GM21723 (cell line): ENCODE results near the gene MYMK.

Experiments
- ATAC-seq: cut with Tn5 transposase; IDR thresholded peaks from one replicate; pipeline ENCODE4 v1.9.1; 2021; ENCODE audit warnings: mild to moderate bottlenecking, moderate library complexity; ENCODE audit not compliant: unreplicated experiment

MYMK gene

DNA sequence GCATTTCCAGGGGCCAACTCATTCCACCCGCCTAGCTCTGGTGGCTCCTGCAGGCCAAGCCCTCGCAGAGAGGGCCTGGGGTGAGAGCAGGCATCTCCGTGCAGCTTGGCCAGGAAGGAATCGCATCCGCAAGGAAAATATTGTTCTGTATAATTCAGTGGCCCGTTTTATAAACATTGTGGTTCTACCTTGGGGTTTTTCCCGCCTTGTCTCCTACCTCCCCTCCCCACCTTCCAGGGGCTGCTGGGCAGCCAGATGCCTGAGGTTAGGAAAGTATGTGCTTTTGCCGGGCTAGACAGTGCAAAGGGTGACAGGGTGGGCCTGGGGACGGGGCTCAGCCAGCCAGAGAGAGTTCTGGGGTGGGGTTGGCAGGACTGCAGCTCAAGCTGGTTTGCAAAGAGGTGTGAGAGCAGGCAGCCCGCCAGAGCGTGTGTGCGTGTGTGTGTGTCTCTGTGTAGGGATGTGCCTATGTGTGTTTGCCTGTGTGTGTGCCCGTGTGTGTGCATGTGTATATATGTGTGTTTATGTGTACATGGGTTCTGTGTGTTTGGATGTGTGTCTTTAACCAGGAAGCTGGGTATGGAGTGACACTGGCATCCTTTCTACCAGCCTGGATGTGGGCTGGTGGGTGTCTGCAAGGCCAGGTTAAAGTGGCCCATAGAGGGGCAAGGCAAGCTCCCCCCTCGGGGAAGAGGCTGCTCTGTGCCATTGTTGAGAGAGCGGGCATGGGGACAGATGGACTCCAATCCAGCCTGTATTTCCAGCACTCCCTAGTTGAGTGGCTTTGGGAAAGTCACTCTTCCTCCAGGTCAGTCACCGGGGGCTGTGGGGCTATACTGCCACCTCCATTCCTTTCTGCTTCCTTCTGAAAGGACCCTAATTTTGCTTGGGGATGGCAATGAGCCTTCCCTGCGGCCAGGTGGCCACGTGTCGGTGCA lies 35.2 kb downstream of the MYMK start:
- ATAC-seq, result no peak

DNA sequence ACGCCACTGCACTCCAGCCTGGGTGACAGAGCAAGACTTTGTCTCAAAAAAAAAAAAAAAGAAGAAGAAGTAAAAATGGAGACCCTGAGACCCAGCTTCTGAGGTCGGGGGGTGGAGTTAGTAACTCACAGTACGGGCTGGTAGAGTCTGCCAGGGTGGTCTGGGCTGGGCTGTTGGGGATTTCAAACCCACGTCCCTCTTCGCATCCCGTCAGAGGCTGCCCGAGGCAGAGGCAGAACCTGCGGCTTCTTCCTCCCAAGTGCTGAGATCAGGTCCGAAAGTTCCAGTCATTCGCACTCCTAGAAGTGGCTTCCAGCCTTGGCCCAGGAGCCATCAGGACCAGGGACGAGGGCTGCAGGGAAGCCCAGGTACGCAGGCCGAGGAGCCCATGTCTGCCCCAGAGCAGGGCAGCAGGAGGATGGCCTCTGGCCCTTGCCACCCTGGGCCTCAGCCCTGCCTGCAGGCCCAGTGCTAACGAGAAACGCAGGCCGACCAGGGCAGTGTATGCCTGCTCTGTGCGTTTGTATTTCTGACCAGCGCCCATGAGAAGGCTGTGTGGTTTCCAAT lies 36.0 kb downstream of the MYMK start:
- no peak for ATAC-seq

DNA sequence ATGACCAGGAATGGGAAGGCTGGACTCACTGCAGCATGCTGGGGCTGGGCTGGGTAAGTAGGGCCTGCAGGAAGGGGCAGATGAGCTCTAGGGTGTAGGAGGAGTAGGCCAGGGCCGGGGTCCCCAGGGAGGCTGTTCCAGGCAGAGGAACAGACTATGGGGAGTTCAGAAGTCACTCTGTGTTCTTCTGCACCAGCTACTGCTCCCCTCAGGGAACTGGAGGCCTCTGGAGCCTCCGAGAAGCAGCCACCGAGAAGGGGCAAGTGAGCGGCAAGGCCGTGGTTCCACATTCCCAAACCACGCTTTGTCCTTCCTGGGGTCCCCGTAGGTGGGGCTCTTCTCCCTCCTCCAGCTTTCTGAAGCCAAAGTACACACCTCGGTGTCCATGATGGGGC lies 37.4 kb downstream of the MYMK start:
- ATAC-seq, result no peak

DNA sequence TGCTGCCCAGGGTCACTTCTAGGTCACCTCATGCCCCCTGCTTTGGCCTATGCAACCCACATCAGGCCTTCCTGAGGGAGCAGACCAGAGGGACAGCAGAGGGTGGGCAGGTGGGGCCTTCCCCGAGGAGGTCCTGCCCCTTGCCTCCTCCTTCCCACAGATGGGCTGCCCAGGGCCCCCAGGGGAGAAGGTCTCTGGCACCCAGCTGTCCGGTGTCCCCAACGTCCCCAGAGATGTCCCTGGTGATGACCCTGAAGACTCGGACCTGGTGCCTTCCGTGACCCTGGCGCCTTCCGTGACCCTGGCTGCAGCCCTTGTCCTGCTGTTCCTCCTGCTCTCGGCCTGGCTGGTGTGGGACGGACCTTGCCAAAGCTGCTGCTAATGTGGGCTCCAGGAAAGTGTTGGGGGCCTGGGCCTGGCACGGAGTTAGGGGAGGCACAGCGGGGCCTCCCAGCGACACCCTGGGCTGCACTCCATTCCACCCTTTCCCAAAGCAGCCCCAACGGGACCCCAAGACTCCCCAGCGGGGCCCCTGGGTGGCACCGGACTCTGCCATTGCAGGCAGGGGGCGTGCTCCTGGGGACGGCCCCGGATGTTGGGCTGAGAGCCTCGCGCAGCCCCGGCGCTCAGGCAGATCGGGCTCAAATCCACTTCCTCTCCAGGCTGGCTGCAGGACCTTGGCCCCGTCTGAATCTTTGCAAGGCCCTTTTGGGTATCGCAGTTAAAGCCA lies 39.1 kb downstream of the MYMK start:
- no peak for ATAC-seq

DNA sequence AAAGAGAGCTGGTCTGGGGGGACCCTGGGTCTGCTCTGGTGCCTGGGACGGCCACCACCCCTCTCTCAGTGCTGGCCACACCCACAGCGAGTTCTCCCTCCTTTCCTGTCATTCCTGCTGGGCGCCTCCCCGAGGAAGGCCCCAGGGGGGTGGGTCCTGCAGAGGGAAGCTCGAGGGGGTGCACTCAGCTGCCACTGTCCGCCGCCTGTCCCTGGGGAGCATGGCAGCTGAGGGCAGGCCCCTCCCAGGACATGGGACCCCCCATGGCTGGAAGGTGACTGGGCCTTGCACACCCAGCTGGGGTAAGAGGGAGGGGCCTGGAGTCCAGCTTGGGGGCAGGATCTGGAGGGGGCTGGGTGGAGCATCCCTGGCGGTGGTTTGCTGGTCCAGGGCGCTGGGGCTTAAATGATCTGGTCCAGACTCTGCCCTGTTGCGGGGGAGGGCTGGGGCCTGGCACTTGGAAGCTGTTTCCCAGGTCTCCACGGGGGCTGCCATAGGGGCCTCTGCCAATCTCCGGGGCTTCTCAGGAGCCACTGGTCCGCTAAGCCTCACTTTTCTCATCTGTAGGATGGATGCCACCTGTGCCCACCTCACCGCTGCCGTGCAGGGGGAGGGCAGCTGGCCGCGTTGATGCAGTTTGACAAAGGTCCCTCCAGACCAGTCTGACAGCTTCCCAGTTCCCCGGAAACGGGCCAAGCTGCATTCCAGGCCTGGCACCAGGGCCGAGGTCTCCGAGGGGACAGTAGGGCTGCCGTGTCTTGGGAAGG lies 39.9 kb downstream of the MYMK start:
- ATAC-seq, result no peak

DNA sequence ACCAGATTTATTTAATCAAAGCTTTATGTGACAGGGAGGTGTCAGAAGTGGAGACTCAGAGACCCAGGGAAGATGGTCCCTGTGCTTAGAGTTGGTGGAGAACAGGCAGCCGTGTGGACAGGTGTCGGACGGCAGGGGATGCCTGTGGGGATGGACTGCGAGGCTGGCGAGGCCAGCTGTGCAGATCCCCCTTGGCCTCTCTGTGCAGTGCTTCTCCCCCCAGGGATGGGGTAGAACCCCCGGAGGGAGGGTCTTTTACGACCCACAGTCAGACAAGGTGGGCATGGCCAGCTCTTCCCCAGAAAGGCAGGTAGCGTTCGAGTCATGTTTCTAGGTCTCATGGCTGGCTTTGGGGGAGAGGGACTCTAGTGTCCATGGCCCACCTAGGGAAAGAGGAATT lies 41.1 kb downstream of the MYMK start:
- ATAC-seq, result no peak

DNA sequence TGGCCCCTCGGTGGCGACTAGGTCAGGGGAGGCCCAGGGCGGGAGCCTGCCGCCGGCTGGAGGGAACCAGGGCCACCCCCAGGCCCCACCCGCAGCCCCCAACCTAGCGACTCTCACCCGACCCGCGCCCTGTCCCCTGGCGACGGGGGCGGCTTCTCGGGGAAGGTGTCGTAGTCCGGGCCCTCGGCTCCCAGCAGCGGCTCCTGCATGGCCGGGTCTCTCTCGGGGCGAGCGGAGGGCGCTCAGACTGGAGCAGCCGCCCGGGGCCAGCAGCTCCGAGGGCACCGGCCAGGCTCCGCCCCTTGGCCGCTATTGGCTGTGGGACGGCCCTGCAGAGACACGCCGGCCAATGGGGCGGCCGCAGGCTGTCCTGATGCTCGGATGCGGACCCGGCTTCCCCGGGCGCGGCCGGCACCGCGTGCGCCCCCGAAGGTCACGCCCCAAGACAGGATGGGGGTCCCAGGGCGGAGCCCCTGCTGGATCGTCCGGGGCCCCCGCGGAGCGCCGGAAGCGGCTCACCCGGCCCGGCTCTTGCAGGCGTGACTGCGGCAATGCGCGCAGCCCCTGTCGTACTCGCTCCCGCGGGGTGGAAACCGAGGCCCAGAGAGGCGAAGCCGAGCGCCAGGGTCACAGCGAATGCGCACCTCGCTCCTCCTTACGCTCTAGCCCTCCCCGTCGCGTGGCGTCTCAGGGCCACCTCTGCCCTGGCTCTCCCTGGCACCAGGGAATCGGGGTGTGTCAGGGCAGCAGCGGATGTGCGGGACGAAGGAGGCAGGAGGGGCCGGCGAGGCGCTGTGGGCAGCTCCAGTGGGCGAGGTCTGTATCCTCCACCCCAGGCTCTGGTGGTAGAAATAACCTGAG lies 45.7 kb downstream of the MYMK start, which contains the start of gene SLC2A6:
Gene SLC2A6, minus strand, starts transcription at position 249 of the 861 bp plus-strand sequence. Its CDS starts 40 bp downstream, at position 209.
- peak; percentile 85 for ATAC-seq

DNA sequence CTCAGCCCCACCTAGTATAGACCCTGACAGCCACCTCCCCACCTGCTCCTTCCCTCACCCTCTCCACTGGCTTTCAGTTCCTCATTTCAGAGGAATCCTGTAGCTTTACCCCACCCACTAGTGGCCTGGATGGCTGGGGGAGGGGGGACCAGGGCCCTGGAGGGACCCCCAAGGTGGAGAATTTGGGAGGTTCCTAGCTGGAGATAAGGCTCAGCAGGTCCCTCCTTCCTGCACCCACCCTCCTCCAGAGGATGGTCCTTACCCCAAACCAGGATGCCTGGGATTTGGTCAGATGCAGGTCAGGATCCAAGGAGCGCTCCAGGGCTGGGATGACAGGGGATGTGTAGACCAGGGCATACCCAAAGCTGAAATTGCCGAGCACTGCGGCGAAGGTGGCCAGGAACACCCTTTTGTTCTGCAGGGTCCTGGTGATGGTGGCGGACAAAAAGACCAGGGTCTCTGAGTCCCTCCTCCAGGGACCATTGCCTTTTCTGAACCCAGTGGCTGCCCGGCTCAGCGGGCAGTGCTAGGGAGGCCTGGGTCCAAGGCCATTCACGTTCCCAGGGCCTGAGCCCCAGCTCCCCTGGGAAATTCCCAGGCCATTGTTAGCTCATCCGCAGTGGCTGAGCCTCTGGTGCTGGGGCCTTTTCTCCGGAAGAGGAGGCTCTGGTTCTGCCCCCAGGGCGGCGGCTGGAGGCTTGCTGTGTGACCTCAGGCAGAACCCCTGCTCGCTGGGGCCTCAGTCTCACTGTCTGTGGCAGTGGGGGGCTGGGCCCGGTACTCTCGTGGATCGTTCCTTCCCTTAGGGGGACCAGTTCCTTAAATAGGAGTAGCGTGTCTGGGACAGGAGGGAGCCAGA lies 46.5 kb downstream of the MYMK start:
- ATAC-seq, result peak; percentile 47

DNA sequence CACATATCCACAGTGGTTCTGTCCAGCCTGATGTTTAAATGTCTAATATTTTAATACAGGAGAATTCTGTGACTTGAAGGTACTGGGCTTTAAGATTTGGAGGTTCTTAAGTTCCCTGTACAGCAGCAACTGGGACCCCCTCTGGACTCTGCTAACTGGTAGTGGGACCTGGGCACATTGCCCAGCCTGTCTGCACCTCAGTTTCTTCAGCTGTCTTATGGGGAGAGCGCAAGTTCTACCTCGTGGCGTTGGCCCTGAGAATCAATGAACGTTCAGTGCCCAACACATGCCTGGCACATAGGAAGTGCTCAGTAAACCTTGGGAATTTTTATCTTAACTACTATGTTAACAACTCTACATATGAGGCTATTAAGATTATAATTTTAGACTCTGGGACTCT lies 47.3 kb downstream of the MYMK start:
- no peak for ATAC-seq

DNA sequence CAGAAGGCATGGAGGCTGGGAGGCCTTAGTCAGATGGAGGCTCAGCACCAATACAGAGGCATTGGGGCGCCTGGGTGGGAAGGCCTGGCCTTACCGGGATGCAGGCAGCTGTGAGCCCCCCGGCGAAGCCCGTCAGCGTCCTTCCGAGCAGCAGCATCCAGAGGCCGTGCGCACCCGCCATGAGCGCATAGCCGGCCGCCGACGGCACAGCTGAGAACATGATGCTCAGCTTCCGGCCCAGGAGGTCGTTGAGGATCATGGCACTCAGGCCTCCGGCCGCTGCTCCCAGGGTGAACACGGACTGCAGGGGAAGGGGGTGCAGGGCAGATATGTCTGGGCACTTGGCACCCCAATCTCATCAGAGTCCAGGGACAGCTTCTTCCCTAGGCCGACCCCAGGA lies 47.8 kb downstream of the MYMK start:
- no peak for ATAC-seq

DNA sequence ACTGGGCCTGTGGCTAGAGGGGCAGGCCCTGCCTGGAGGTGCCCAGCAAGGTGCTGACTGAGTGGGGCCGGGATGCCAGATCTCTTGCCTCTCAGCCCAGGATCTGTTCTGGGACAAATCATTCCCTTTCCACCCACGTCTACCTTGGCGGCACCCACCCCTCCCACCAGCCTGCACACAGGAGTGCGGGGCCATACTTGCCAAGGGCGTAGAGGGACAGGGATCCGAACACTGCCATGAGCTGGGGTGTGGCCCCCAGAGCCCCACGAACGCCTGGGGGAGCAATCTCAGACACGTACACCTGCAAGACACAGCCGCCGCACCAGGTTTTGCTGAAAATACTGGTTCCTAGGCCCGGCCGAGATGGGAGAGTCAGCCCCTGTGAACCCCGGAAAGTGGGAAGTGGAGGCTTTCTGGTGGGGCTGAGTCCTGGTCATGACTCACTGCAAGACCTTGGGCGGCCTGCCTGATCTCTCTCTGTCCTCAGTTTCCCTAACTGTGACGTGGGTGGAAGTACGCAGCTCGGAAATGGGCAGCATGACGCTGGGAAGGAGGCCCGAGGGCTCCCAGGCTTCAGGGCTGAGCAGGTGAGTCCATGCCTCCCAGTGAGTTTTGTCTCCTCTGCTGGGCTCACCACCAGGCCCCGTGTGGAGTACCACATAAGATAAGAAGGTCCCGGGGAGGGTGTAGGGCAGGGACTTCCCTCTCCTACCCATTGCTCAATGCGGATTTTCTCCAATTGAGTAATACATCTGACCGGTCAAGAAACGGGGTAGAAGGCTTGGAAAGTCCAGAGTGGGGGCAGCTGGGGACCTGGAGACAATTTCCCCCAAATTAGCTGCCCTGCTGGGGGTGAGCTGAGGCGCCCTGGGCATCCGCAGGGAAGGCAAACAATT lies 48.5 kb downstream of the MYMK start:
- no peak for ATAC-seq

DNA sequence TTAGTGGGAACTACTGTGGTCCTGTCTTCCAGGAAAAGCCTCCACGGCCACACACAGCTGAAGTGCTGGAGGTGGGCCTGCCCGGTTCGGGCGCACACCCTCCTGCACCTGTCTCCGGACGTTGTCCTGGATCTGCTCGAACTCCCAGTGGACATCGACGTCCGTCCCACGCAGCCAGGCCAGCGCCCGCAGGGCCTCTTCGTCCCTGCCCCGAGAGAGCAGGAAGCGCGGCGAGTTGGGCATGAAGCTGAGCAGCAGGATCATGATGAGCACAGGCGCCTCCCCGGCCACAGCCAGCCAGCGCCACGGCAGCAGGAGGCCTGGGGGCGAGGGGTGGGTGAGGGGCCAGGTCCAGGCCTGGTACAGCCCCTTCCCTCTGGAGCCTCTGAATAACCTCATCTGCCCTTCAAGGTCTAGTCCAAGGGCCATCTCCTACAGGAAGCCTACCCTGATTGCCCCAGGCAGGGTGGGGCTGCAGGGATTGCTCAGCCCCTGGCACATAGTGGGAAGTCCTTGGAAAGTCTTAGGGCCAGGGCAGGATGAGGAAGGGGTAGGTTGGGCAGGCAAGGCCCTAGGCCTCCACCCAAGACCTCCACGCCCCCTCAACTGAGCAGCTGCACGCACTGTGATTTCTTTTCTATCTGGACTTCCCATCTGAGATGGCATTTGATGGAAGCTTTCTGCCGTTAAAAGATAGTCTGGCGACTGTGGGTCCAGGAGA lies 49.3 kb downstream of the MYMK start:
- no peak for ATAC-seq

DNA sequence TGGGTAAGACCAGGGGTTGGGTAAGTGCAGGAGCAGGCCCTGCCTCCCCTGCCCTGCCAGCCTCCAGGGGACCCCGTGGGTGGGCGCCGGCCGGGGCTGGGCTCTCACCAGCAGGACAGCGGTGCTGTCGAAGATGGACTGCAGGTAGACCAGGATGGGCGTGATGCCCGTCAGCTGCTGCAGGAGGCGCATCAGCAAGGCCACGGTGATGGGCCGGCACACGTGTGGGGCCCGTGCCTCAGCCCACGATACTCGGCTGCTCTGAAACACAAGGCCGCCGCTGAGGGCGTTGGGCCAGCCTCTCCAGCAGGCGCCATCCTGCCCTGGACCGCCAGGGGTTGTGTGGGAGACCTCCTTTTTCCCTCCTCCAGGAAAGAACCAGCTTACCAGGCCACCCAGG lies 49.9 kb downstream of the MYMK start:
- ATAC-seq, result no peak

DNA sequence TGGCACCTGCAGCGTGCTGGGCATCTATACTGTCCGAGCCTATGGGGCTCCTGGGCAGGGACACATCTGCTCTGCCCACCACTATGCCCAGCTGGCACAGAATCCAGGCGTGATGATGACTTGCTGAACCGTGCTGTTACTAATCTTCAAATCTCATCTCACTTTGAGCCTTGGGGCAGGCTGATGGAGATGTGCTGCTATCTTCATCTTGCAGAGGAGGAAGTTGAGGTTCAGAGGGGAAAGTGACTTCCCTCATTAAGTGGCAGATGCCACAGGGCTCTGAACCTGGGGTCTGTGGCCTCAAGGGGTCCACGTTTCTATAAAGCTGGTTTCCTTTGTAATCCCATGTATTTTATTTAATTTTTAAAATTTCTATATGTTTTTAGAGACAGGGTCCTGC lies 50.5 kb downstream of the MYMK start:
- ATAC-seq, result no peak

DNA sequence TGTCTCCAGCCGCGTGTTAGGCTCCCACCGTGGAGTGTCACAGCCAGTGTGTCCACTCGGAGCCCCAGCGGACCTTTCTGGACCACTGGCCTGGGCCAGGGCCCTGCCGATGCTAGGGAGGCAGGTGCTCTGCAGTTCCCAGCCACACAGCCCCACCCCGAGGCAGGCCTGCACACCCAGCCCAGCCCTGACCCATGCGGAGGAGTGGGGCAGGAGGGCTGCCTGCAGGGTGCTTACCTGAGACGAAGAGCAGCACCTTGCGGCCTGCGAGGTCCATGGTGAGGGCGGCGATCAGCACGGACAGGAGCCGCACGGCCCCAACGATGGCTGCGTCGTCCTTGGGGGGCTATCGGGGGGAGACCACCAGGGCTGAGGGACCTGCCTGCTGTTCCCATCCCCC lies 51.0 kb downstream of the MYMK start:
- no peak for ATAC-seq

DNA sequence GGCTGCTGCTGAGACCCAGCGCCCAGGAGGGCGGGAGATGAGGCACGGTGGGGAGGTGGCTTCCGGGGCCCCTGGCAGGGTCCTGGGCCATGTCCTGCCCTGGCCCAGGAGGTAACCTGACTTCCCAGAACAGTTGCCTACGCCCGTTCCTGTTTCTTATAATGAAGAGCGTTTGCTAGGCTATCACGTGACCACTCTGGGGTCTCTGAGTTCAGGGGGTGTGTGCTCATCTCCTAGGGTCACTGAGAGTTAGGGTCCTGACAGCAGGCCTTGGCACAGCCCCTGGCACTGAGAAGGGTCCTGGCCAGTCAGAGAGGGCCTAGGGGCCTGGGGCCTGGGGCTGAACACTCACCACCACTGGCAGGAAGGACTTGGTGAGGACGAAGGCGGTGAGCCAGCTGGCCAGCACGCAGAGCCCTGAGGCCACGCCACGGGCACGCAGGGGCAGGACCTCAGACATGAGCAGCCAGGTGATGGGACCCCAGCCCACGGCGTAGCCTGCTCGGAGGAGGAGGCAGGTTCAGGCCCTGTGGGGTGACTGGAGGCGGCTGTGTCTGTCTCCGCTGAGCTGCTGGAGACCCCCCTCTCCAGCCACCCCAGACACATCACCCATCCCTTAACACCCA lies 51.9 kb downstream of the MYMK start:
- no peak for ATAC-seq

DNA sequence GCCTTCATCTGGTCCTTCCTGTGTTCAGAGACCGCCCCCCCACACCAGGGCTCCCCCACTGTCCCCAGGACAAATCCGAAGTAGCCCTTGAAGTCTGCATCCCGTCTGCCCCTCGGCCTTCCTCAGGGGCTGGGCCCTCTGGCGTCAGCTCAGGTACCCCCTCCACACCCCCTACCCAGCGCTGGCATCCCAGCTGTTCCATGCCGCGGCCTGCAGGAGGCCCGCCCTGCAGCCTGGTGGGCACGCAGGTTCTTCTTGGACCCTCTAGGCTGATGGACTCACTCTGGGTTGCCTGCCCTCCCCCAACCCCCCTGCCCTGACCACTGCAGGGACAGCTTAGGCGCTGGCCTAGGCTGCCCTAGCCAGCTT lies 52.5 kb downstream of the MYMK start:
- no peak for ATAC-seq
